GM23248 (cell line): ENCODE results near the gene IFT20.

Source experiments
- EZH2 ChIP-seq: fragments of 200-600 bp; sonication (generic); IDR thresholded peaks from 2 replicates; pipeline ENCODE4 v1.6.1; 2018; ENCODE audit warnings: antibody characterized with exemption, mild to moderate bottlenecking; ENCODE audit not compliant: insufficient read depth, poor library complexity, severe bottlenecking
- EZH2phosphoT487 ChIP-seq: fragments of 200-600 bp; sonication (generic); IDR thresholded peaks from 2 replicates; pipeline ENCODE4 v1.6.1; 2018; ENCODE audit warnings: antibody characterized with exemption, moderate library complexity, mild to moderate bottlenecking, low read depth; ENCODE audit not compliant: insufficient read depth

DNA sequence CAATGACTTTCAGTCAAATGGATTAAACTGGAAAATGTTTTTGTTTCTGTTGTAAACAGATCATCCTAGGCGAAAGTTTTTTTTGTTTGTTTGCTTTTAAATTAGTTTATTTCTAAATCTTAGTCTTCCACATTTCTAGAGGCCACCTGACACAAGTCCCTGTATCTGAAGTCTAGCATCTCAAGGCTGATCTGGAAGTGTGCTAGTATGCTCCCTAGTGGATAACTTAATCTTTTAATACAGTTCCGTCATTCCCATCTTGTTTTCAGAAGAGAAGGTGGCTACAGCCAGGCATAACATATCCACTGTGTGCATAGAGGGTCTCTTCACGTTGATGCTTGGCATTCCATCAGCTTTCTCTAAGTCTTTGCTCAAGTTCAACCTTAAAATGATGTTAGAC, 7.6 kb downstream of the IFT20 start:
- no peak for TF ChIP-seq EZH2phosphoT487
- no peak for TF ChIP-seq EZH2
